ENCODE results near the gene THSD7B.
"Not testable (repeated sequence)": the region's sequence is repeated elsewhere in the genome, so short reads cannot be mapped to it uniquely, and the experiment has no call there.

THSD7B gene, protein sequence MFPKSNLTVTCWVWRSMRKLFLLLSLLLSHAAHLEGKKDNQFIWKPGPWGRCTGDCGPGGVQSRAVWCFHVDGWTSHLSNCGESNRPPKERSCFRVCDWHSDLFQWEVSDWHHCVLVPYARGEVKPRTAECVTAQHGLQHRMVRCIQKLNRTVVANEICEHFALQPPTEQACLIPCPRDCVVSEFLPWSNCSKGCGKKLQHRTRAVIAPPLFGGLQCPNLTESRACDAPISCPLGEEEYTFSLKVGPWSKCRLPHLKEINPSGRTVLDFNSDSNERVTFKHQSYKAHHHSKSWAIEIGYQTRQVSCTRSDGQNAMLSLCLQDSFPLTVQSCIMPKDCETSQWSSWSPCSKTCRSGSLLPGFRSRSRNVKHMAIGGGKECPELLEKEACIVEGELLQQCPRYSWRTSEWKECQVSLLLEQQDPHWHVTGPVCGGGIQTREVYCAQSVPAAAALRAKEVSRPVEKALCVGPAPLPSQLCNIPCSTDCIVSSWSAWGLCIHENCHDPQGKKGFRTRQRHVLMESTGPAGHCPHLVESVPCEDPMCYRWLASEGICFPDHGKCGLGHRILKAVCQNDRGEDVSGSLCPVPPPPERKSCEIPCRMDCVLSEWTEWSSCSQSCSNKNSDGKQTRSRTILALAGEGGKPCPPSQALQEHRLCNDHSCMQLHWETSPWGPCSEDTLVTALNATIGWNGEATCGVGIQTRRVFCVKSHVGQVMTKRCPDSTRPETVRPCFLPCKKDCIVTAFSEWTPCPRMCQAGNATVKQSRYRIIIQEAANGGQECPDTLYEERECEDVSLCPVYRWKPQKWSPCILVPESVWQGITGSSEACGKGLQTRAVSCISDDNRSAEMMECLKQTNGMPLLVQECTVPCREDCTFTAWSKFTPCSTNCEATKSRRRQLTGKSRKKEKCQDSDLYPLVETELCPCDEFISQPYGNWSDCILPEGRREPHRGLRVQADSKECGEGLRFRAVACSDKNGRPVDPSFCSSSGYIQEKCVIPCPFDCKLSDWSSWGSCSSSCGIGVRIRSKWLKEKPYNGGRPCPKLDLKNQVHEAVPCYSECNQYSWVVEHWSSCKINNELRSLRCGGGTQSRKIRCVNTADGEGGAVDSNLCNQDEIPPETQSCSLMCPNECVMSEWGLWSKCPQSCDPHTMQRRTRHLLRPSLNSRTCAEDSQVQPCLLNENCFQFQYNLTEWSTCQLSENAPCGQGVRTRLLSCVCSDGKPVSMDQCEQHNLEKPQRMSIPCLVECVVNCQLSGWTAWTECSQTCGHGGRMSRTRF (N-terminal part only)

DNA sequence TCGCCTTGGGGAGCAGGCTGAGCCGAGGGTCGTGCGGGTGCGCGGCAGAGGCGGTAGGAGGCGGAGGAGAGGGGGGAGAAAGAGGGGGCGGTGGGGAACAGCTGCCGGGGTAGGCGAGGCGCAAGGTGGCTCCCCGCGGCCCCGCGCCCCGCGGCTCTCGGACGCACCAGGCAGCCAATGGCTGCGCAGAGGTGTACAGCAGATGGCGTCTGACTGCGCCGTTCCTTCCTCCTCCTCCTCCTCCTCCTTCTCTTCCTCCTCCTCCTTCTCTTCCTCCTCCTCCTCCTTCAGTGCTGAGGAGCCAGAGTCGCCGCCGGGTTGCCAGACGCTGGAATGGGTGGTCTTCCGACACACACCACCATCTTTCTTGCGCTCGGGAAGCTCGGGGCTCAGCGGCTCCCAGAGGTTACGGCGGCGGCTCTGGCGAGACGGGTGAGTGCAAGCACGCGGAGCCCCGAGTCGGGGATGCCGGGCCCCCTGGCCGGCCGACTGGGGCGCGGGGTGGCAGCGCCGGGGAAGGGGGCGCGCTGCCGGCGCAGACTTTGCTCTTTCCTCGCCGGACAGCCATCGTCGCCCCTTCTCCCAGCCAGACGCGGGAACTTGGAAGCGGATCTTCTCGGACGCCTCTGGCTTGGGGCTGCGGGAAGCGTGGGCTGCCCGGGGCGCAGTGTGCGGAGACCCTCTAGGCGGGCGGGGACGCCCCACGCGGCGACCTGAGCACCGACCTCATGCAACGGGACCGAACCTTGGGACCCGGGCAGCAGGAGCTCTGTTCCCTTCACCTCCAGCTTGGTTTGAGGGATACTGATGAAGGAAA is at the start of gene THSD7B:
THSD7B (plus strand) TSS at position 290 of the 817 bp plus-strand sequence. CDS start 116,634 bp downstream, outside the sequence.
- DNase-seq (ENCODE audit: low read depth in 2 of 3, low spot score in 2 of 3), result no peak

DNA sequence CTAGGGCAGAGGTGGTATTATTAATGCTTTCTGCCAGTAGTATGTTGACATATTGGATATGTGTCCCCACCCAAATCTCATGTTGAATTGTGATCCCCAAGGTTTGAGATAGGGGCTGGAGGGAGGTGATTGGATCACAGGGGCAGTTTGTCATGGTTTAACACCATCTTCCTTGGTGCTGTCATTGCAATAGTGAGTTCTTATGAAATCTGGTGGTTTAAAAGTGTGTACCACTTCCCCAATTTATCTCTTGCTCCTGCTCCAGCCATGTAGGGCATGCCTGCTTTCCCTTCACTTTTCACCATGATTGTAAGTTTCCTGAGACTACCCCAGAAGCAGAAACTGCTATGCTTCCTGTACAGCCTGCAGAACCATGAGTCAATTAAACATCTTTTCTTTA is 47.1 kb upstream of the THSD7B start:
- DNase-seq (ENCODE audit: low read depth in 2 of 3, low spot score in 2 of 3), result no peak

- no peak for DNase-seq (ENCODE audit: low read depth in 2 of 3, low spot score in 2 of 3)
Measured at GRCh38 chr2:136727973-136728699, 37.2 kb upstream of the THSD7B start.

- no peak for DNase-seq (ENCODE audit: low read depth in 2 of 3, low spot score in 2 of 3)
Measured at GRCh38 chr2:136736236-136736635, 29.1 kb upstream of the THSD7B start.

GRCh38 chr2:136738044-136738443 is 27.3 kb upstream of the THSD7B start:
- DNase-seq (ENCODE audit: low read depth in 2 of 3, low spot score in 2 of 3), result no peak

DNA sequence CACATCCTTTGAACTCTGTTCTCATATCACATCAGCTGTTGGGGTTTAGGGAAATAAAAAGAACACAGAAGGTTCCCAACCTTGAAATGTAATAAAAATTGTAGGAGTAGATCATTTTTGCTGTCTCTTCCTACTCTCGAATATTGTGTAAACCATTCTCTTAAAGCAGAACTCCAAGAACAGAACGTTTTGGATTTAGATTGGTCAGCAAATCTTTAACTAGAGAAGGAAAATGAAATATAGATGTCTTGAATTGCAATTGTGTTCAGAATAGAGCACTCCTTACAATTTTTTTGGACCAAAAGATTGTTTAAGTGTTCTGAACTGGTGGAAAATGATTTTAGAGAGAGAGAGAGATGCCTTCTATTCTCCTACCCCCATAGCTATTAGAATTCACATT is 23.9 kb upstream of the THSD7B start:
- DNase-seq (ENCODE audit: low read depth in 2 of 3, low spot score in 2 of 3), result no peak

DNA sequence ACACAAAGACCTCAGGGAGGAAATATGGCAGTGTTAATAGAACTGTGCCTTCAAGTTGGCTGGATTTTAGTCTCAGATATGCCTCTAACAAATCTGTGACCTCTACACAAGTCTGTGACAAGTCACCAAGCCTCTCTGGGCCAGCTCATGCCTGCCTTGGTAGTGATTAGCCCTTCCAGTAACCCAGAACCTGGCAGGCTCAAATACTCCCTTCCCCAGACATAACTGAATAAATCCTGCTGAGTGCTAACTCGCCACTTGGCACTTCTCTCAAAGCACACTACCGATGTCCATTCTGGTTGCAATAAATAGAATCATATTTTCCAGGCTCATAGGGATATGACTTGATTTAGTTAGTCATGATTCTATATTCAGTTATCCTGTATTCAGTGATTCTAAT is 15.3 kb upstream of the THSD7B start:
- no peak for DNase-seq (ENCODE audit: low read depth in 2 of 3, low spot score in 2 of 3)

DNA sequence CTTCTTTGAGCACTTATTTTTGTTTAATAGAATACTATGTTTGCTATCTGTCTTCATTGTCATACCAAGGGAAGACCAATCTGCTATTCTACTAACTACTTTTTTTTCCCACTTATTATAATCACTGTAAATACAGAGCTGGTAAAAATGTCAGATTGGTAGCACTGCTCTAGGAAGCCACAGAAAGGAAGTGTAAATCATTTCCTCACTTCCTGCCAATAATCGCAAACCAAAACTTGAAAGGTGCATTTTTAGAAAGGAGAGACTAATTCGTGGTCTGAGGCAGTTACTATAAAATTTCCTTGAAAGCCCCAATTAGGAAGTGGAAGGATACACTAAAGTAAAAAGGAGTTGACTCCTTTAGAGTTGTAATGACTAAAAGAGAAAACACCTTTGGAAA is 13.9 kb upstream of the THSD7B start:
- DNase-seq (ENCODE audit: low read depth in 2 of 3, low spot score in 2 of 3), result no peak

- DNase-seq (ENCODE audit: low read depth in 2 of 3, low spot score in 2 of 3), result not testable (repeated sequence)
Measured at GRCh38 chr2:136758504-136758903, 6.8 kb upstream of the THSD7B start.

- no peak for DNase-seq (ENCODE audit: low read depth in 2 of 3, low spot score in 2 of 3)
Measured at GRCh38 chr2:136764452-136765255, 691 bp upstream of the THSD7B start.

DNA sequence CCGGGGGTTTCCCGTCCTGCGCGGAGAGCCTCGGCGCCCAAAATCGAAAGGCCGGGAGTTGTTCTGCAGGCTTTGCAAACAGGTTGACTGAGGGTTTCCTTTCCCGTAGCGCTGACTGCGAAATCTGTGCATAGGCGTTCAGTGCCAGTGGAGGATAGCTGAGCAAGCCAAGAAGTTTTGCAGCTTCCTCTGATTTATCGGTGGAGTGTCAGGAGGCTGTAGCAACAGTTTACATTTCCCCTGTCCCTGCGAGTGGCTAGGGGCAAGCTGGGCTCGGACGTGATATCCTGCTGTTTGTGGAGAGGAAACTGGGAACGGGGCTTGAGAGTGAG is 694 bp downstream of the THSD7B start:
- no peak for DNase-seq (ENCODE audit: low read depth in 2 of 3, low spot score in 2 of 3)

GRCh38 chr2:136767030-136767429 is 1.7 kb downstream of the THSD7B start:
- no peak for DNase-seq (ENCODE audit: low read depth in 2 of 3, low spot score in 2 of 3)

GRCh38 chr2:136769871-136770270 is 4.5 kb downstream of the THSD7B start:
- DNase-seq (ENCODE audit: low read depth in 2 of 3, low spot score in 2 of 3), result no peak

- DNase-seq (ENCODE audit: low read depth in 2 of 3, low spot score in 2 of 3), result no peak
Measured at GRCh38 chr2:136770384-136770783, 5.0 kb downstream of the THSD7B start.

DNA sequence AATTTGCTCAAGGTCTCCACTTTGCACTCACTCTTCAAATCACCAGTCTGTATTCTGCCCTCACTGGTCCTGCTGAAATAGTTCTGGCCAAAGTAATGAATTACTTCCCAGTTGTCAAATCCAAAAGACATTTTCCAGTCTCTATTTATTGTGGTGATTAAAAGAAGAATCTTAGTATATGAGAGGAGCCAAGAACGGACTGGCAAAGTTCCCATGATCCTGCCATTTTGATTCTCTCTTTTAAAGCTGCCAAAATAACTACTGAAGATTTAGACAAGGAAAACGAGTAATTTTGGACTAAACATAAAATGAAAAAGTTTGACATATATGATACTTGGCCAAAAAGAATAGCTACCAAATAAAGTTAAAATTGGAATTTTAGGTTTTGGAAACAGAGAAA is 12.0 kb downstream of the THSD7B start:
- DNase-seq (ENCODE audit: low read depth in 2 of 3, low spot score in 2 of 3), result no peak

DNA sequence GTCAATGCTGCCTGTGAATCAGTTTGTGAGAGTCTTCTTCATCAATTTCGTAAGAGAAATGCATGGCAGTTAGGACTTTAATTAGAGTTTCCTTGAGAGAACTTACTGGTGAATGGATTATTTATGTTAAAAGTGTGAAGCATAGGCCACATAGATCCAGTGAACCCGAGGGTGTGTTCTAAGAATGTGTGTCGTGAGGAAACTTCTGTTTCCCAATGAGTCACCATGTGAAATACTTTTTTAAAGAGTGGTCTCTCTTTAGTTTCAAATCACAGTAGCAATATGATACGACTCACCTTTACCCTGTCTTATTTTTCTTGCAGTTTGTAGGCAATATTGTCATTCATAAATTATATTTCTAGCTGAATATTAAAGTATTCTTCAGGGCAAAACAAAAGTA is 18.5 kb downstream of the THSD7B start:
- DNase-seq (ENCODE audit: low read depth in 2 of 3, low spot score in 2 of 3), result no peak

DNA sequence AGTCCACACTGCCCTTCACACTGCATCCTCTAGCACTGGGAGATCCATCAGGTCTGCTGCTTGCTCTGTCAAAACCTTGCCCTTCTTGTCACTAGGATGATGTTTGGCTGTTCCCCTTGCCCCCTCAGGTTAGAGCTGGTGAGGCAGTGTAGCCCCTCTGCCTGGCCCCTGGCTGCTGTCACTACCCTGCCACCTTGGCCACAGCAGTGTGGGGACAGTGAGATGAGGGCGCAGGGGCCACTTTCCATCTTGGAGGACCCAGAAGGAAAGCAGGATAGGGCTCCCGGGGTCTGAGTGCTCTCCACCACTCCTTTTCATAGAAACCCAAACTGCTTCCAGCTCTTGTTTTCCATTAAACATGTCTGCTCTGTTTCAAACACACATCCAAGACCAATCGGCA is 19.9 kb downstream of the THSD7B start:
- no peak for DNase-seq (ENCODE audit: low read depth in 2 of 3, low spot score in 2 of 3)

DNA sequence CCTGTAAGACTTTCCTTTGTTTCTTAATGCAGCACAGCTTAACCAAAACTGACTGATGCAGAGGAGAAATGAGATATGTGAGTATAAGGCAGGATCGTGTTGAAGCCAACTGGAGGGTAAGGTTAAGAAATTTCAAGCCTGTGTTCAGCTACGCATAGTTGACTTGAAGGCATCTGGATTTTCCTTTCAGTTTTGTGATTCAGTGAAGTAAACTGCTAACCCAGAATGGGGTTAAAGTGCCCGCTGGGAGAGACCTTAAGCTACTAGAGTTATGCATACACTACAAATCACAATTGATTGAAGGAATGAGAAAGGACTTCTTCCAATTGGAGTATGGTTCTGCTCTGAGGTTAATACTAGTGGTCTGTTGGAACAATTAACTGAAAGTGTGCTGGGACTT is 22.6 kb downstream of the THSD7B start:
- DNase-seq (ENCODE audit: low read depth in 2 of 3, low spot score in 2 of 3), result no peak

GRCh38 chr2:136796339-136796738 is 31.0 kb downstream of the THSD7B start:
- no peak for DNase-seq (ENCODE audit: low read depth in 2 of 3, low spot score in 2 of 3)
